Activated CD4-positive, alpha-beta T cell treated with anti-CD3 and anti-CD28 coated beads, Interleukin-2, amount 50 U/mL, for 1 hour (primary cell): ENCODE data around the gene RHOT2.
"Not testable (repeated sequence)": the region's sequence is repeated elsewhere in the genome, so short reads cannot be mapped to it uniquely, and the experiment has no call there.

Experiments used
- DNase-seq: peaks from one replicate; pipeline ENCODE4 v3.0.0-alpha.2; 2020

Gene RHOT2

DNA sequence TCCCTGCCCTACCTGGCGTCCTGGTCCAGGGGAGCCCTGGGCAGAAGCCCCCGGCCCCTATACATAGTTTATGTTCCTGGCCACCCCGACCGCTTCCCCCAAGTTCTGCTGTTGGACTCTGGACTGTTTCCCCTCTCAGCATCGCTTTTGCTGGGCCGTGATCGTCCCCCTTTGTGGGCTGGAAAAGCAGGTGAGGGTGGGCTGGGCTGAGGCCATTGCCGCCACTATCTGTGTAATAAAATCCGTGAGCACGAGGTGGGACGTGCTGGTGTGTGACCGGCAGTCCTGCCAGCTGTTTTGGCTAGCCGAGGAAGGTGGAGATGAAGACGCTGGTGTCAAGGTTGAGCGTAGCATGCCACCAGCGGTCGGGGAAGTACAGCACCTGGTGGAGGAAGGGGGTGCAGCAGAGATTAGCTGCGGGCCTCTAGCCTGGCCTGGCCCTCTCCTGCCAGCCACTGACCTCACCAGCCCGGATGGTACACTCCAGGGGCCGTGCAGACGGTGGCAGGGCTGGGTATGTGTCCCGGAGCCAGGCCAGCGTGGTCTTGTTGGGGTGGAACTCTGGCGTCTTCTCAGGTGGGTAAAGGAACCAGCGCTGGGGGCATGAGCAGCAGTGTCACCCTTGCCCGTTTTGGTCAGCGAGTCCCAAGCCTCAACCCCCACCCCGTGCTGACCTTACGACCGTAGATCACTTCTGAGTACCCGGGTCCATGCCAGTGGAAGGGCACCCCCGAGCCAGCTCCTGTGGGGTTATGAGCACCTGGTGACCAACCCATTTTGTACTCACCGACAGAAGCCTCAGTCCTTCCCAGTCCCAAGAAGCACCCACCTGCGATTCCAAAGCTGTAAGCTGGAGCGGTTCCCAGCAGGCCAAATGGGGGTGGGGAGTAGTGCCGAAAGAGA, 14.8 kb downstream of the RHOT2 start:
- no peak for DNase-seq

GRCh38 chr16:683396-684070, 15.6 kb downstream of the RHOT2 start:
- no peak for DNase-seq

GRCh38 chr16:684071-684794, 16.3 kb downstream of the RHOT2 start, which contains the start of gene JMJD8:
JMJD8 (minus strand) TSS chr16:684334; CDS start chr16:684319, 15 bp downstream.
- peak; percentile 95 for DNase-seq

GRCh38 chr16:684961-685696, 17.2 kb downstream of the RHOT2 start:
- no peak for DNase-seq

GRCh38 chr16:685967-686366, 18.0 kb downstream of the RHOT2 start:
- DNase-seq = no peak

- DNase-seq = no peak
Measured at GRCh38 chr16:686459-687260, 18.7 kb downstream of the RHOT2 start.

DNA sequence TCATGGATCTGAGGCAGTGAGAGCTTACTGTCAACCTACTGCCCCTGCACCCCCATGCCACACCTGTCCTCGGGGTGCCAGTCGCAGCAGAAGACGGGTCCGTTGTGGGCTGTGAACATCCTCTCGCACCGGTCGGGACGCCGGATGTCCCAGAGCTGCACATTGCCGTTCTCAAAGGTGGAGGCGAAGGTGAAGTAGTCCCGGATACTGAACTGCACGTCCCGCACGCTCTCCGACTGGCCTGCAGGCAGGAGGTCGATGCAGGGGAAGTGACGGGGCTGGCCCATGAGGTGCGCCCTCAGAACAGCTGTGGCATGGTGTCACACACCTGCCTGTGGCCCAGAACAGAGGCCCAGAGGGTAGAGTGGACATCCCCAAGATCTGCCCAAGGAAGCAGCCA, 19.6 kb downstream of the RHOT2 start:
- no peak for DNase-seq

- DNase-seq = no peak
Measured at GRCh38 chr16:689175-689897, 21.4 kb downstream of the RHOT2 start.

DNA sequence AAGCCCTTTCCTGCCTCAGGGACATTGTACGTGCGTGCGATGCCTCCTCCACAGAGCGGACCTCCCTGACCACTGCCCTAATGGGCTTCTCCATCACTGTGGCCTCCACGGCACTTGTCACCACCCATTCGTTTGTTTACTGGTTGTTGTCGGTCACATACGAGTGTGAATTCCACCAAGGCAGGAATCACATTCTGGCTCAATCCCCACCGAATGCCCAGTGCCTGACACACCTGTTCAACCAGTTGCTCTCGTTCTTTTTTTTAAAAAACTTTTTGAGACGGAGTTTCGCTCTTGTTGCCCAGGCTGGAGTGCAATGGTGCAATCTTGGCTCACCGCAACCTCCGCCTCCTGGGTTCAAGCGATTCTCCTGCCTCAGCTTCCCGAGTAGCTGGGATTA, 23.3 kb downstream of the RHOT2 start:
- not testable (repeated sequence) for DNase-seq

DNA sequence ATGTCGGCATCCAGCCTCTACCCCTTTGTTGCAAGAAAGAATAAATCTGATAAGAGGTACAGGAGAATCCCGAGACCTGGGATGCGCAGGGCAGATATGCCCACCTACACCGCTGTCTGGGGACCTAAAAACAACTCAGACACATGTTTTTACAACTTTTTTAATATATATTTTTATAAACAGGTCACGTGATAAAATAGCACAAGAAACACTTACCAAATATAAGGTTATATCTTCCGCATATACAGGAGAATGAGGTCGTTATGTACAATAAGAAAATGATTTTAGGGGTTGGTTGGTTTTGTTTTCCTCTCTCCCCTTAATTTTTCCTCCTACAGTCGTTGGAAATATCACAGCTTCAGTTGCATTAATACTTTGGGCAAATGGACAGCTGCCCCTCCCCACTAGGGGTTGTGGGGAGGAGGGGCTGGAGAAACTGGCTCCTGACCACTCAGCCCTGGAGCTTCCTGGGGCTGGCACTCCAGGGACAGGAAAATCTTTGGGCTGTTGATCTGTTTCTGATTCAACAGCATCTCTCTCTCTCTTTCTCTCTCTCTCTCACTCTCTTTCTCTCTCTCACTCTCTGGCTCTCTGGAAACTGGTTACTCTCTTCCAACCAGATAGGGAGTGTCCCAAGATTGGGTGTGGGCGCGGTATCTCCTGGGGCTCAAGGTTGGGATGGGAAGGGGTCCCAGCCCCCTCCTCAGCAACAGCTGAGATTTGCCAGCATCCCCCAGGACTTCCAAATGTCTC, 24.6 kb downstream of the RHOT2 start:
- no peak for DNase-seq

GRCh38 chr16:693364-693763, 25.4 kb downstream of the RHOT2 start:
- DNase-seq = no peak

- DNase-seq = no peak
Measured at GRCh38 chr16:693766-694165, 25.8 kb downstream of the RHOT2 start.

- no peak for DNase-seq
Measured at GRCh38 chr16:694187-694862, 26.4 kb downstream of the RHOT2 start.

GRCh38 chr16:694863-695354, 27.0 kb downstream of the RHOT2 start:
- no peak for DNase-seq

- peak; percentile 65 for DNase-seq
Measured at GRCh38 chr16:695355-696089, 27.6 kb downstream of the RHOT2 start.

- no peak for DNase-seq
Measured at GRCh38 chr16:698911-699671, 31.2 kb downstream of the RHOT2 start.

DNA sequence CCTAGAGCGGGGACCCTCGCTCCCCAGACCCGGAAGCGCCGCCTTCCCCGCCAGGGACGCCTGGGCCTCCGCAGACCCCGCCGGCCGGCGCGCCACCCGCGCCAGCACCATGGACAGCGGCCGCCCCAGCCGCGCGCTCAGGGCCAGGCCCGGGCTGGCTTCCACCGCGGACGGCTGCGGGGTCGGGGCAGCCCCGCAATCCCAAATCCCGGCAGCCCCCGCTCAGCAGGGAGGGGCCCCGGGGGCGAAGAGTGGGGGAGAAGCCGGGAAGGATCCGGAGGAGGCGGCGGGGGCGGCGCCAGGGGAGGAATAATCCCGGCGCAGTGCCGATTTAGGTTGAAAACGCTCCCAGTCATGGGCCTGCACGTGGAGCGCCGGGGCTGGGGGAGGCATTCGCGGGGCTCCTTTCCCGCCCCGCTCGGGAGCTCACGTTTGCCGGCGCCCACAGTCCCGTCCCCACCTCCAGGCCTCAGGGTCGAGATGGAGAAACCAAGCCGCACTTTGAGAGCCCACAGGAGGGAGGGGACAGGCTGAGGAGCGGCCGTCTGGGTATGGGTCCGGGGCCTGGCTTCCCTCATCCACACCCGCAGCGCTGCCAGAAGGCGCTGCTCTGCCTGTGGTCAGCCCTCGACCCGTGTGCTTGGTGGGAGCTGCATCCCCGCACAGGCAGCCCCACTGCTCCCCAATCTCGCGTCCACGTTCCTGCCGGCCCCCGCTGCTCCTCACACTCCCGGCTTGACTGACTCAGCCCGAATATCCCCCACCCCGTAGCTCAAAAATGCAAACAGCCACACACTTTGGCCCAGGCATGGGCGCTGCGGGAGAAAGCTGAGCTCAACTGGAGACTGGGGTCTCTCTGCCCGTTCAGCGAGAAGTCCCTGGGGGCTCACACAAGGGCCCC, 33.0 kb downstream of the RHOT2 start:
- peak; percentile 46 for DNase-seq
